Progenitor cell of endocrine pancreas (in vitro differentiated cells): ENCODE data around the gene OS9. TPM values are rescaled to one million over a fixed set of nuclear protein-coding genes. Genes with fewer than 3 reads are reported as not detected.

Experiments used
- DNase-seq: peaks from one replicate; pipeline ENCODE4 v3.0.0; 2021; ENCODE audit warnings: low spot score; ENCODE audit not compliant: unreplicated experiment
- H3K27ac Mint-ChIP-seq: 2 replicates; pipeline ENCODE4 v1.8.0; 2021; ENCODE audit warnings: mild to moderate bottlenecking, moderate library complexity, mixed read lengths
- H3K27me3 Mint-ChIP-seq: 2 replicates; pipeline ENCODE4 v1.8.0; 2021; ENCODE audit warnings: mixed read lengths
- H3K36me3 Mint-ChIP-seq: 2 replicates; pipeline ENCODE4 v1.8.0; 2022; ENCODE audit warnings: mixed read lengths; ENCODE audit not compliant: insufficient read depth
- H3K4me1 Mint-ChIP-seq: 2 replicates; pipeline ENCODE4 v1.8.0; 2021; ENCODE audit warnings: low read depth, mixed read lengths
- H3K4me3 Mint-ChIP-seq: 2 replicates; pipeline ENCODE4 v1.8.0; 2021; ENCODE audit warnings: low read depth, mild to moderate bottlenecking, moderate library complexity, mixed read lengths
- H3K9me3 Mint-ChIP-seq: 2 replicates; pipeline ENCODE4 v1.8.0; 2021; ENCODE audit warnings: low read depth, mixed read lengths
- CTCF ChIP-seq: fragments of 200-600 bp; sonication (generic); IDR thresholded peaks from one replicate; pipeline ENCODE4 v1.5.0; 2021; ENCODE audit warnings: antibody characterized with exemption, mild to moderate bottlenecking; ENCODE audit not compliant: unreplicated experiment
- total RNA-seq: library from RNA; stranded (reverse); gene quantifications from 2 replicates; pipeline ENCODE4 v1.2.1, GENCODE V29; 2021

OS9 gene
- total RNA-seq, 1 donor from 2014 or later: 204 TPM

DNA sequence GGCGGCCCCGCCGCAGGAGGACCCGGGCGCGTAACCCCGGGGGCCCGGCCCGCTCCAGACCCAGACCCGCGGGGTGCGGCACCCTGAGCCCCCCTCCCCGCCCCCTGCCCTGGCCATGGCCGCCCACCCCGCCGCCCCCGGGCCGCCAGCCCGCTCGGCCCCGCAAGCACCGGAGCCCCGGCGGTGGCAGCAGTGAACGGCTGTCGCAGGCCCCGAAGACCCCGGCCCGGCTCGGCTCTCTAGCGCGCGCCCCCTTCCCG, 61.2 kb downstream of the OS9 start:
- peaks cover 24% of the 10 kb centered on the region for H3K36me3 Mint-ChIP-seq
- no peak for DNase-seq
- H3K27ac Mint-ChIP-seq: no peak overlapping the region
- no peak for TF ChIP-seq CTCF
- peak overlapping the region; percentile 94 for H3K4me3 Mint-ChIP-seq
- no peaks in the 10 kb centered on the region for H3K27me3 Mint-ChIP-seq
- H3K9me3 Mint-ChIP-seq: no peaks in the 10 kb centered on the region
- peaks cover 36% of the 10 kb centered on the region for H3K4me1 Mint-ChIP-seq

DNA sequence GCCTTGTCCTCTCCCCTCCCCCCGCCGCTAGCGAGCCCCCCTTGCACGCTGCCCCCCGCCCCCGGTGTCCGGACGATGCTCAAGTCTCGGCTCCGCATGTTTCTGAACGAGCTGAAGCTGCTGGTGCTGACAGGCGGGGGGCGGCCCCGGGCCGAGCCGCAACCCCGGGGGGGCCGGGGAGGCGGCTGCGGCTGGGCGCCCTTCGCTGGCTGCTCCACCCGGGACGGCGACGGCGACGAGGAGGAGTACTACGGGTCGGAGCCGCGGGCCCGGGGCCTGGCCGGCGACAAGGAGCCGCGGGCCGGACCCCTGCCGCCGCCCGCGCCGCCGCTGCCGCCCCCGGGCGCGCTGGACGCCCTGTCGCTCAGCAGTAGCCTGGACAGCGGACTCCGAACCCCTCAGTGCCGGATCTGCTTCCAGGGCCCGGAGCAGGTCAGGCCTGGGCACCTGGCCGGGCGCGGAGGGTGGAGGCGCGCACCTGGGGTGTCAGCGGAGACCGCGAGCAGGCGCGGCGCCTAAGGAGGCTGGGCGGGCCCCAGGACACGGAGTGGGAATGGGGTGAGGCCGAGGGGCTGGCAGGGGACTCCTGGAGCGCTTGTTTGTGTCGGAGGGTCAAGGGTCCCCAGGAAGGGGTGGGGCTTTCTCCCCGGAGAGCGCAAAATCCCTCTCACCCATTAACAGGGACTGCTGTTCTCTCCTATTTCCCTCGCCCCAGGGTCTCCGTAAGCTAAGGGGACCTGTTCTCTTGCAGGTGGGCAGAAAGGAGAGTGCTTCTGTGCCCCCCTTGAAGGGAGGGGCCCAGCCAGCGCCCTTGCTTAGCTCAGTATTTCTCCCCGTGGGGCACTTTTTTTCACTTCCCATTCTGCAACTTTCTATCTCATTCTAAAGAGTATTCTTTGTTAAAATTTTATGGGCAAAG, 61.8 kb downstream of the OS9 start:
- H3K27ac Mint-ChIP-seq: peak overlapping the region; percentile 90
- TF ChIP-seq CTCF: no peak

DNA sequence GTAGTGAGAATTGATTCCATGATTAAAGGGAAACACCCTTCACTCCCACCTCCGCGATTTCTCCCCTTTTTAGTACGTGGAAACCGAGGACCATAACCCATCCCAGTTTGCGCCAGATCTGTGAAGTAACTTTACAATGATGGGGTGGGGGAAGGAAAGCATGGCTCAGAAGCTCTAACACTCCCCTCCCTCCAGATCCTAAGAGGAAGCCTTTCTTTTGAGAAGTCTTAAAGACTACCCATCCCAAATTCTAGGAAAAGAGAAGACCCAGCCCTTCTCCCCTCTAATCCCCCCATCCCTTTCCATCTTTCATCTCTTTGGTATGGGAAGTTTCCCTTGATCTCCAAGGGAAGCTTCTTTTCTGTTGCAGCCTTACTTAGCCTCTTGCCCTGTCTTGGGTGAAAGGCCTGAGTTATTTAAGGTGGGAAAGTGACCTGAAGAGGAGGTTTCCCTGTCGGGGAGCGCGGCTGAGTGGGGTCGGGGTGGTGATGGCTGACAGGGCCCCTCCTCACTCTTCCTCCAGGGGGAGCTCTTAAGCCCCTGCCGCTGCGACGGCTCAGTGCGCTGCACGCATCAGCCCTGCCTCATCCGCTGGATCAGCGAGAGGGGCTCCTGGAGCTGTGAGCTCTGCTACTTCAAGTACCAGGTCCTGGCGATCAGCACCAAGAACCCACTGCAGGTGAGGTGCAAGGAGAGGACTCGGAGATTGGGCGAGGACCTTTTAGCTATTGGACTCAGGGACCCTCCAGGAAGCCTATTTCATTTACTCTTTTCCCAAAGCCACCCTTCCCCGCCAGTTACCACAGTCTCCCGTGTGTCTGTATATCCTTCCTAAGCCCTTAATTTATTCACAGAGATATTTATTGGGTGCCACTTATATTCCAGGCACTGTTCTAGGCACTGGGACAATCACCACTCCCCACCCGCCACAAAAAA, 62.7 kb downstream of the OS9 start:
- H3K4me3 Mint-ChIP-seq: peak overlapping the region; percentile 81
- H3K36me3 Mint-ChIP-seq: peaks cover 15% of the 10 kb centered on the region
- H3K9me3 Mint-ChIP-seq: no peaks in the 10 kb centered on the region
- no peaks in the 10 kb centered on the region for H3K27me3 Mint-ChIP-seq
- peak; percentile 78 for TF ChIP-seq CTCF
- DNase-seq: no peak
- H3K4me1 Mint-ChIP-seq: peaks cover 30% of the 10 kb centered on the region
- H3K27ac Mint-ChIP-seq: peak overlapping the region; percentile 90

More for the DNA sequence above, 61.8 kb downstream of the OS9 start:
- H3K36me3 Mint-ChIP-seq: peaks cover 20% of the 10 kb centered on the region
- no peaks in the 10 kb centered on the region for H3K27me3 Mint-ChIP-seq
- peaks cover 36% of the 10 kb centered on the region for H3K4me1 Mint-ChIP-seq
- peak overlapping the region; percentile 81 for H3K4me3 Mint-ChIP-seq
- DNase-seq: no peak
- H3K9me3 Mint-ChIP-seq: no peaks in the 10 kb centered on the region

GRCh38 chr12:57757771-57758170, 63.8 kb downstream of the OS9 start:
- no peak for DNase-seq
- Mint-ChIP-seq H3K4me1 (peaks cover 25% of the 10 kb centered on the region), H3K9me3 (no peaks in the 10 kb centered on the region), H3K4me3 (no peak overlapping the region), H3K36me3 (peaks cover 15% of the 10 kb centered on the region), H3K27ac (no peak overlapping the region), H3K27me3 (peaks cover 6% of the 10 kb centered on the region)
- no peak for TF ChIP-seq CTCF

- H3K27ac Mint-ChIP-seq: no peak overlapping the region
- peaks cover 17% of the 10 kb centered on the region for H3K36me3 Mint-ChIP-seq
- peaks cover 16% of the 10 kb centered on the region for H3K27me3 Mint-ChIP-seq
- DNase-seq: no peak
- peaks cover 16% of the 10 kb centered on the region for H3K4me1 Mint-ChIP-seq
- H3K4me3 Mint-ChIP-seq: no peak overlapping the region
- no peak for TF ChIP-seq CTCF
- H3K9me3 Mint-ChIP-seq: no peaks in the 10 kb centered on the region
These were observed 64.8 kb downstream of the OS9 start for GRCh38 chr12:57758552-57759359.
